ENCODE results near the gene CIAO1.

DNA sequence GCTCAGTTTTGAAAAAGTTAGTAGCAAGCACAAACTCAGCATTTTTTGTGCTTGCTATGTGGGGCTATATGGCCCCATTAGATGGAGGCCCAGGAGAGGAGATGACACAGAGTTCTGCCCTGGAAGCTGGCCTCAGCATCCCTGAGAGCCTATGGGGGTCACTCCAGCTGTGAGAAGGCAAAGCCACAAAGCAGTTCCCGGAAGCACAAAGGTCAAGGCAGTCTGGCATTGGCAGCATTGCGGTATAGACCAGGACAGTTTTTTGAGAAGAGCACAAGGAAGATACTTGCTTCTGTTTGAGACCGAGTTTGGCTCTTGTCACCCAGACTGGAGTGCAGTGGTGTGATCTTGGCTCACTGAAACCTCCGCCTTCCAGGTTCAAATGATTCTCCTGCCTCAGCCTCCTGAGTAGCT is 51.6 kb downstream of the CIAO1 start:
- TF ChIP-seq MYBL2 (CRISPR knock-in tag; IDR thresholded peaks at IDR 0.05) (no peak), NFATC4 (CRISPR knock-in tag; IDR thresholded peaks at IDR 0.05) (no peak)
- TF ChIP-seq, protein P1, sequence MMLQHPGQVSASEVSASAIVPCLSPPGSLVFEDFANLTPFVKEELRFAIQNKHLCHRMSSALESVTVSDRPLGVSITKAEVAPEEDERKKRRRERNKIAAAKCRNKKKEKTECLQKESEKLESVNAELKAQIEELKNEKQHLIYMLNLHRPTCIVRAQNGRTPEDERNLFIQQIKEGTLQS (CRISPR knock-in tag; conservative IDR thresholded peaks at IDR 0.05) = no peak

Data from WTC11 (cell line).